ENCODE data around the gene USP4.
"Not testable (repeated sequence)": the region's sequence is repeated elsewhere in the genome, so short reads cannot be mapped to it uniquely, and the experiment has no call there.

Gene USP4

GRCh38 chr3:49352281-49352680 lies 12.4 kb upstream of the USP4 start:
- peak overlapping the region; percentile 78 for H3K27ac ChIP-seq
- H3K36me3 ChIP-seq, result peaks cover 28% of the 10 kb centered on the region
- TF ChIP-seq Cebpa-rat (IDR thresholded peaks at IDR 0.05), result no peak
- no peak overlapping the region for H3K4me3 ChIP-seq
- peaks cover 18% of the 10 kb centered on the region for H4K20me1 ChIP-seq
- peak overlapping the region; percentile 53 for H3K9ac ChIP-seq
- peak overlapping the region; percentile 59 for H3K4me2 ChIP-seq
- peaks cover 75% of the 10 kb centered on the region for H3K4me1 ChIP-seq
- no peaks in the 10 kb centered on the region for H3K9me3 ChIP-seq
- H3K27me3 ChIP-seq, result no peaks in the 10 kb centered on the region

GRCh38 chr3:49351521-49352011 lies 11.7 kb upstream of the USP4 start:
- H4K20me1 ChIP-seq, result peaks cover 11% of the 10 kb centered on the region
- H3K4me1 ChIP-seq, result peaks cover 78% of the 10 kb centered on the region
- no peak overlapping the region for H3K4me3 ChIP-seq
- H3K36me3 ChIP-seq, result peaks cover 23% of the 10 kb centered on the region
- TF ChIP-seq Cebpa-rat (IDR thresholded peaks at IDR 0.05), result no peak
- peak overlapping the region; percentile 53; the same call in 1 of the 2 replicates for H3K9ac ChIP-seq
- H3K27ac ChIP-seq, result peak overlapping the region; percentile 78
- no peaks in the 10 kb centered on the region for H3K9me3 ChIP-seq
- H3K27me3 ChIP-seq, result no peaks in the 10 kb centered on the region
- H3K4me2 ChIP-seq, result peak overlapping the region; percentile 59

- no peaks in the 10 kb centered on the region for H4K20me1 ChIP-seq
- no peak for TF ChIP-seq Cebpa-rat (IDR thresholded peaks at IDR 0.05)
- peaks cover 2% of the 10 kb centered on the region for H3K36me3 ChIP-seq
- H3K4me1 ChIP-seq, result peaks cover 78% of the 10 kb centered on the region
- H3K9me3 ChIP-seq, result no peaks in the 10 kb centered on the region
- no peak overlapping the region for H3K9ac ChIP-seq
- no peak overlapping the region for H3K4me3 ChIP-seq
- no peaks in the 10 kb centered on the region for H3K27me3 ChIP-seq
- H3K27ac ChIP-seq, result peak overlapping the region; percentile 50; the same call in 1 of the 2 replicates
- H3K4me2 ChIP-seq, result no peak overlapping the region
Measured at GRCh38 chr3:49349348-49350114, 9.7 kb upstream of the USP4 start.

- not testable (repeated sequence) for H3K27ac ChIP-seq, H3K9ac ChIP-seq
Measured at GRCh38 chr3:49348361-49348760, 8.5 kb upstream of the USP4 start.

GRCh38 chr3:49346797-49347251 lies 7.0 kb upstream of the USP4 start:
- Histone ChIP-seq H3K9me3 (no peaks in the 10 kb centered on the region), H3K36me3 (no peaks in the 10 kb centered on the region), H3K4me1 (peaks cover 85% of the 10 kb centered on the region), H3K4me2 (peak overlapping the region; percentile 88), H3K27me3 (no peaks in the 10 kb centered on the region), H3K4me3 (no peak overlapping the region), H3K9ac (no peak overlapping the region), H4K20me1 (no peaks in the 10 kb centered on the region), H3K27ac (peak overlapping the region; percentile 97)
- no peak for TF ChIP-seq Cebpa-rat (IDR thresholded peaks at IDR 0.05)

More at GRCh38 chr3:49348361-49348760, 8.5 kb upstream of the USP4 start:
- H3K4me3 ChIP-seq, H4K20me1 ChIP-seq, H3K9me3 ChIP-seq, H3K27me3 ChIP-seq, H3K4me2 ChIP-seq, H3K36me3 ChIP-seq: not testable (repeated sequence)
- H3K4me1 ChIP-seq, result peaks cover 85% of the 10 kb centered on the region

- TF ChIP-seq Cebpa-rat (IDR thresholded peaks at IDR 0.05), result no peak
- Histone ChIP-seq H3K4me2 (peak overlapping the region; percentile 88), H3K36me3 (no peaks in the 10 kb centered on the region), H3K27ac (peak overlapping the region; percentile 97), H3K9ac (peak overlapping the region; percentile 59; the same call in 1 of the 2 replicates), H3K4me3 (no peak overlapping the region), H3K9me3 (no peaks in the 10 kb centered on the region), H3K27me3 (no peaks in the 10 kb centered on the region), H4K20me1 (peaks cover 10% of the 10 kb centered on the region; the same call in 1 of the 2 replicates), H3K4me1 (peaks cover 83% of the 10 kb centered on the region)
Measured at GRCh38 chr3:49343163-49343562, 3.3 kb upstream of the USP4 start.

GRCh38 chr3:49341996-49342395 lies 2.1 kb upstream of the USP4 start:
- H3K36me3 ChIP-seq, result peaks cover 8% of the 10 kb centered on the region; the same call in 1 of the 2 replicates
- H3K4me2 ChIP-seq, result peak overlapping the region; percentile 88
- peak overlapping the region; percentile 90 for H3K9ac ChIP-seq
- H3K27ac ChIP-seq, result peak overlapping the region; percentile 97
- no peak overlapping the region for H3K4me3 ChIP-seq
- peaks cover 19% of the 10 kb centered on the region; the same call in 1 of the 2 replicates for H4K20me1 ChIP-seq
- peaks cover 77% of the 10 kb centered on the region for H3K4me1 ChIP-seq
- H3K27me3 ChIP-seq, result no peaks in the 10 kb centered on the region
- TF ChIP-seq Cebpa-rat (IDR thresholded peaks at IDR 0.05), result no peak
- no peaks in the 10 kb centered on the region for H3K9me3 ChIP-seq

- H3K36me3 ChIP-seq, result peaks cover 33% of the 10 kb centered on the region
- H4K20me1 ChIP-seq, result peaks cover 34% of the 10 kb centered on the region; the same call in 1 of the 2 replicates
- peaks cover 55% of the 10 kb centered on the region for H3K4me1 ChIP-seq
- peak overlapping the region; percentile 82 for H3K4me3 ChIP-seq
- TF ChIP-seq Cebpa-rat (IDR thresholded peaks at IDR 0.05), result no peak
- H3K4me2 ChIP-seq, result peak overlapping the region; percentile 88
- H3K9ac ChIP-seq, result peak overlapping the region; percentile 90
- no peaks in the 10 kb centered on the region for H3K9me3 ChIP-seq
- H3K27me3 ChIP-seq, result no peaks in the 10 kb centered on the region
- peak overlapping the region; percentile 97 for H3K27ac ChIP-seq
Measured at GRCh38 chr3:49339581-49339940, 292 bp downstream of the USP4 start.

- Histone ChIP-seq H4K20me1 (peaks cover 71% of the 10 kb centered on the region; the same call in 1 of the 2 replicates), H3K27ac (no peak overlapping the region), H3K4me1 (peaks cover 10% of the 10 kb centered on the region), H3K9ac (no peak overlapping the region), H3K4me2 (no peak overlapping the region), H3K9me3 (no peaks in the 10 kb centered on the region), H3K4me3 (no peak overlapping the region), H3K27me3 (no peaks in the 10 kb centered on the region), H3K36me3 (peaks cover 88% of the 10 kb centered on the region)
- no peak for TF ChIP-seq Cebpa-rat (IDR thresholded peaks at IDR 0.05)
Measured at GRCh38 chr3:49333916-49334633, 5.8 kb downstream of the USP4 start.

- peaks cover 65% of the 10 kb centered on the region; the same call in 1 of the 2 replicates for H4K20me1 ChIP-seq
- no peak overlapping the region for H3K4me3 ChIP-seq
- H3K4me2 ChIP-seq, result no peak overlapping the region
- no peaks in the 10 kb centered on the region for H3K27me3 ChIP-seq
- TF ChIP-seq Cebpa-rat (IDR thresholded peaks at IDR 0.05), result no peak
- H3K9ac ChIP-seq, result no peak overlapping the region
- peaks cover under 1% of the 10 kb centered on the region for H3K4me1 ChIP-seq
- H3K27ac ChIP-seq, result no peak overlapping the region
- H3K9me3 ChIP-seq, result no peaks in the 10 kb centered on the region
- peaks cover 98% of the 10 kb centered on the region for H3K36me3 ChIP-seq
Measured at GRCh38 chr3:49333091-49333490, 6.8 kb downstream of the USP4 start.

Data from BLaER1 (cell line).